Muscle layer of colon (tissue), 2 donors: Measurements from ENCODE around the gene CD48.
"Not testable (repeated sequence)": the region's sequence is repeated elsewhere in the genome, so short reads cannot be mapped to it uniquely, and the experiment has no call there.

Experiments
- H3K27ac ChIP-seq: one replicate; pipeline ENCODE4 v1.7.0; 2013; ENCODE audit warnings: low read depth, mild to moderate bottlenecking, low read length, moderate library complexity
- H3K27me3 ChIP-seq, 2 donors: one replicate each; pipeline ENCODE4 v1.7.0; 2013; ENCODE audit warnings: low read length in 2 of 2, mild to moderate bottlenecking in 2 of 2; ENCODE audit not compliant: insufficient read depth in 2 of 2, control insufficient read depth in 1 of 2
- H3K36me3 ChIP-seq: one replicate; pipeline ENCODE4 v1.7.0; 2013; ENCODE audit warnings: mild to moderate bottlenecking, low read length; ENCODE audit not compliant: insufficient read depth
- H3K4me1 ChIP-seq: one replicate; pipeline ENCODE4 v1.7.0; 2013; ENCODE audit warnings: mild to moderate bottlenecking, low read length; ENCODE audit not compliant: insufficient read depth
- H3K4me3 ChIP-seq, 2 donors: one replicate each; pipeline ENCODE4 v1.7.0; 2013; ENCODE audit warnings: low read length in 2 of 2, low read depth in 1 of 2, mild to moderate bottlenecking in 1 of 2, moderate library complexity in 1 of 2
- H3K9ac ChIP-seq: one replicate; pipeline ENCODE4 v1.7.0; 2013; ENCODE audit warnings: low read length
- H3K9me3 ChIP-seq: one replicate; pipeline ENCODE4 v1.7.0; 2013; ENCODE audit warnings: mild to moderate bottlenecking, low read length
- donor health status: abdominal sarcoma.
- donor health status: Adenocarcinoma of cecum.

CD48 gene

DNA sequence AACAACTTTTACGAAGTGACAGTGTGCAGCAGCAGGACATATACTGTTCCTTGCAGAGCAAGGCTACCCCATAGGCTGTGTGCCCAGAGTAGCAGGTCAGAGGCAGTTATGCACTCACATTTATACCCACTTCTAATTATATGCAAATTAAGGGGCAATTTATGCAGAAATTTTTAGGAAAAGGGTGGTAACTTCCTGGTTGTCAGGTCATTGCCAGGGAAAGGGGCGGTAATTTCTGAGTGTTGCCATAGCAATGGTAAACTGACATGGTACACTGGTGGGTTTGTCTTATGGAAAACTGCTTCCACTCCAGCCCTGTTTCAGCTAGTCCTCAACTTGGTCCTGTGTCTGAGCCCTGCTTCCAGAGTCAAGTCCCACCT lies 52.8 kb downstream of the CD48 start:
- Histone ChIP-seq H3K4me1 (no peaks in the 10 kb centered on the region), H3K9ac (no peak overlapping the region), H3K36me3 (no peaks in the 10 kb centered on the region), H3K9me3 (peaks cover 3% of the 10 kb centered on the region), H3K27me3 (no peaks in the 10 kb centered on the region), H3K4me3 (no peak overlapping the region), H3K27ac (no peak overlapping the region)

DNA sequence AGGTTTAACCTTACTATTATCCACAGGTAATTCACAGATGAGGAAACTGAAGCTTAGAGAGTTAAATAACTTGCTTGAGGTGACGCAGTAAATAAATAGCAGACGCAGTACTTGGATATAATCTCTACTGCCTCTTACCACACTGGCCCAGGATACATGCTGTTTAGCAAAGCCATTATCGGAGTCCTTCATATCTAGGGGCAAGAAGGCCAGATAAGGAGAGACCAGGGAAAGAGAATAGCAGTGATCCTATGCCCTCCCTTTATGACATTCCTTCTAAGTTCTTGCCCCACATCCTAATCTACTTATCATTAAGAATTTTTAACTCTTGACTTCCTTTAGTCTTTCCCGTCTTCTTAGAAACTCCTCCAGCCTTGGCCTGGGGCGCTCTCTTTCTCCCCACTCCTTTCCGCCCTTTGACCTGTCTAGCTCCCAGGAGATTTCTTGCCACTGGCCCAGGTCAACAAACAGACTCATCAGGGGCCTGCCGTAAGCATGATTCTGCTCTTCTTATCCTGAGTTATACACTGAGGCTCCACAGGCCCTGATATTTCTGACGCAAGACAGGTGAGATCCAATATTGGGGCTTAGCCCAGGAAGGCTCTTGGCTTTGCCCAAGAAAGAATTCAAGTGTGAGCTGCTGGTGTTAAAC lies 53.3 kb downstream of the CD48 start:
- H3K4me3 ChIP-seq, result no peak overlapping the region
- H3K27ac ChIP-seq, result no peak overlapping the region

DNA sequence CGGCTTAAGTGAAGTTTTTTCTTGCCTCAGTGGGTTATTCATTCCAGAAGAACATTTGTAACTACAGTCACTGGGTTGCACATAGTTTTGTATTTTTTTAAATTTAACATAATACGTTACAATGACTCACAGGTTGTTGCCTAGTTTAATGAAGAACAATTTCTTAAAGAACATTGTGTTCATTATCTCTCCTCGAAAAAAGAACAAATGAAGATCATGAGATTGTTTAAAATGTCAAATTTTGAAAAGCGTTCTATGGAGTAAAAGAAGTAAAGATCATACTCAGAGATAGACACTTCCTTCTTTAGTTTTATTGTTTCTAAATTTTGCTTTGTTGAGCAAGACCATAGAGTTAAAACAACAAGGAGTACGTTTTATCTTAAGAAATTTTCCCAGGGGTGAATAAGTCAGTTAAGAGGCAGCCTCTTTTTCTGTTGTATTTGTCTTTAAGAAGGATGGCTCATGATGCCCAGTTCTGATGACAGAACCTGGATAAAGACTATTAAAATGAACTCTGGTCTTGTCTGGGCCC lies 54.3 kb downstream of the CD48 start:
- Histone ChIP-seq H3K27ac (no peak overlapping the region), H3K9ac (no peak overlapping the region)

More for the DNA sequence above, 53.3 kb downstream of the CD48 start:
- Histone ChIP-seq H3K36me3 (no peaks in the 10 kb centered on the region), H3K9ac (no peak overlapping the region), H3K27me3 (no peaks in the 10 kb centered on the region), H3K9me3 (peaks cover 3% of the 10 kb centered on the region), H3K4me1 (no peaks in the 10 kb centered on the region)

DNA sequence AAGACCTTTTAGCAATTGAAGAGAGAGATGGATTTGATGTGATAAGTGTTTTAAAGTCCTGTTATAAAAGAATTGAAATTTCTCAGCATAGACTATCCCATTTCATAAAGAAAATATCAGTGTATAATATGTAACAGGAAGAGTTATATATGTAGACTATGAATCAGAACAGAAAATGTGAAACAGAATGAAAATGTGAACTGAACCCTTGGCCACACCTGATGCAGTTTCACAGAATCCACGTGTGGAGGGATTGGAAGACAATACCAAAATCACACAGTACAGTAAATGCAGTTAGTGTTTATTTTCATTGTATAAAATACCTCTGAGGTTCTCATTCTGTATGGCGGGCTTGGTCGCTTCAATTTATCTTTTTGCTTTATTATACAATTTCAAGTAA lies 54.9 kb downstream of the CD48 start:
- Histone ChIP-seq H3K9me3 (peaks cover 3% of the 10 kb centered on the region), H3K4me1 (no peaks in the 10 kb centered on the region), H3K4me3 (no peak overlapping the region), H3K27ac (no peak overlapping the region), H3K27me3 (no peaks in the 10 kb centered on the region), H3K9ac (no peak overlapping the region), H3K36me3 (no peaks in the 10 kb centered on the region)

More for the DNA sequence above, 54.3 kb downstream of the CD48 start:
- Histone ChIP-seq H3K9me3 (peaks cover 3% of the 10 kb centered on the region), H3K4me3 (no peak overlapping the region), H3K27me3 (no peaks in the 10 kb centered on the region), H3K36me3 (no peaks in the 10 kb centered on the region), H3K4me1 (no peaks in the 10 kb centered on the region)

DNA sequence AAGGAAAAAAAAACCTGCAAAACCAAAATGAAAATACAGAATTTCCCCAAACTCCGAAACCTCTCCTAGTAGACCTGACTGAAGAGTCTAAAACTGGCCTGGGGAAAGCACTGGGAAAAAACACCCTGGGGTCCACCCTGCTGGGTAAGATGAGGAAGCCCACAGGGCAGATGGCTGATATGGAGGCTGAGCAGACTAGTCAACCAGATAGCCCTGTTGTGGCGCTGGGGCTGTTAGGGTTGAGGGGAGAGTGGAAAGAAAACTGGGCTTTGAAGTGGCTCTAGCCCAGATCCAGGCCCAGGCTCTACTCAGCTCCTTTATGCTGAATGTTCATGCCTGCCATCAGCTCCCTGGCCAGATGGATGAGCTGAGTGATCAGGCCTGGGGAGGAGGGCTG lies 58.0 kb downstream of the CD48 start:
- Histone ChIP-seq H3K4me3 (no peak overlapping the region), H3K9ac (no peak overlapping the region), H3K27ac (no peak overlapping the region), H3K9me3 (no peaks in the 10 kb centered on the region), H3K4me1 (no peaks in the 10 kb centered on the region), H3K36me3 (no peaks in the 10 kb centered on the region), H3K27me3 (no peaks in the 10 kb centered on the region)

DNA sequence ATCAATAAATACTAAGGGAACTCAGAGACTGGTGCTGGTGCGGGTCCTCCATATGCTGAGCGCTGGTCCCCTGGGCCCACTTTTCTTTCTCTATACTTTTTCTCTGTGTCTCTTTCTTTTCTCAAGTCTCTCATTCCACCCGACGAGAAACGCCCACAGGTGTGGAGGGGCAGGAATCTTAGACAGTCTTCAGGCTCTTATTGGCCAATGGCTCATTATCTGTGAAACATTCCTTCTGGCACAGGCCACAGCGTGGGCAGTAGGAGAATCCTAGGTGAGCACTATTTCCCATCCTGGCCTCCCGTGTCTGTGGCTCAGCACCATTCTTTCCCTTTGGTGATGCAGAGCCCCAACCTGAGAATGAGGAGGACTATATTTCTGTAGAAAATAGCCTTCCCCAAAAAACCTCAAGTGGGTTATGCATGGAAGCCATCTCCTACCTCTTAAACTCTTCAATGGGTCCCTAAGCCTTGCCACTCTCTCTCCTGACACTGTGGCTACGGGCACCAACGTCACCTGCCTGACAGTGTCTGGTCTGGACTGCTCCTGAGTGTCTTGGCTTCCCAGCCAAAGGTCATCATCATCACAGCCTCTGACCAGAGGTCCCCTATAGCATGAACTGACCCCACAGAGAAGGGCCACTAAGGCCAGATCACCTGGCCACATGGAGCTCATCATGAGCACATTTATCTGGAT lies 58.5 kb downstream of the CD48 start:
- Histone ChIP-seq H3K9me3 (no peaks in the 10 kb centered on the region), H3K4me1 (no peaks in the 10 kb centered on the region), H3K36me3 (no peaks in the 10 kb centered on the region), H3K27me3 (no peaks in the 10 kb centered on the region), H3K4me3 (no peak overlapping the region), H3K9ac (no peak overlapping the region), H3K27ac (no peak overlapping the region)

DNA sequence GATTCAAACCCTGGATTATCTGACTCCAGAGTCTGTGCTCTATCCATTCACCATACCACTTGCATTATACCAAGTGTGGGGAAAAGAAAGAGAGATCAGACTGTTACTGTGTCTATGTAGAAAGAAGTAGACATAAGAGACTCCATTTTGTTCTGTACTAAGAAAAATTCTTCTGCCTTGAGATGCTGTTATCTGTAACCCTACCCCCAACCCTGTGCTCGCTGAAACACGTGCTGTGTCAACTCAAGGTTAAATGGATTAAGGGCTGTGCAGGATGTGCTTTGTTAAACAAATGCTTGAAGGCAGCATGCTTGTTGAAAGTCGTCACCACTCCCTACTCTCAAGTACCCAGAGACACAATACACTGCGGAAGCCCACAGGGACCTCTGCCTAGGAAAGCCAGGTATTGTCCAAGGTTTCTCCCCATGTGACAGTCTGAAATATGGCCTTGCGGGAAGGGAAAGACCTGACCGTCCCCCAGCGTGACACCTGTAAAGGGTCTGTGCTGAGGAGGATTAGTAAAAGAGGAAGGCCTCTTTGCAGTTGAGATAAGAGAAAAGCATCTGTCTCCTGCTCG lies 59.5 kb downstream of the CD48 start:
- not testable (repeated sequence) for H3K9ac ChIP-seq, H3K9me3 ChIP-seq, H3K4me1 ChIP-seq, H3K36me3 ChIP-seq, H3K27ac ChIP-seq, H3K27me3 ChIP-seq, H3K4me3 ChIP-seq

DNA sequence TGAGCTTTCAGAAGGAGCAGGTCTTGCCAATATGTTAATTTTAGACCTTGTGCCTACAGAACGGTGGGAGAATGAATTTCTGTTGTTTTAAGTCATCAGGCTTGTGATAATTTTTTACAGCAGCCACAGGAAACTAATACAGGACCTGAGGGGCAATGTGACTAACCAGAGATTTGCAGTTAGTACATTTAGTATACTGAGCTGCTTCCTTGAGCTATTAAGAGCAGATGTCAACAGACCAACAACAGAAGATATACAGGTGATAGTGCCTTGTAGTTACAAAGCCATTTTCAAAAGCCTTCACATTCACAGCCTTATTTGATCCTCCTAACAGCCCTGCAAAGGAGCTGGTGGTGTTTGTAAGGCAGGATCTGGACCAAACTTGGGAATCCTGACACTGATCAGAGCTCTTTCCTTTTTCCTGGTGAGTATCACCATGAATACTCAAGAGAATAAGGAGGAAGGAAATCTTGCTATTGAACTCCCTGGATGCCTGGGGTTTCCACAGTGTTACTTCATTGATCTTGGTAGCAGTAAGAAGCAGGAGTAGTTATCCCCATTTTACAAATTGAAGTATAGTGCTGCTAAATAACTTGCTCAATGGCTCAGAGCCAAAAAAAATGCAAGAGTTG lies 60.1 kb downstream of the CD48 start:
- no peaks in the 10 kb centered on the region for H3K9me3 ChIP-seq
- no peak overlapping the region for H3K4me3 ChIP-seq
- H3K27ac ChIP-seq, result no peak overlapping the region
- no peaks in the 10 kb centered on the region for H3K4me1 ChIP-seq
- no peaks in the 10 kb centered on the region for H3K27me3 ChIP-seq
- H3K9ac ChIP-seq, result no peak overlapping the region
- H3K36me3 ChIP-seq, result no peaks in the 10 kb centered on the region

DNA sequence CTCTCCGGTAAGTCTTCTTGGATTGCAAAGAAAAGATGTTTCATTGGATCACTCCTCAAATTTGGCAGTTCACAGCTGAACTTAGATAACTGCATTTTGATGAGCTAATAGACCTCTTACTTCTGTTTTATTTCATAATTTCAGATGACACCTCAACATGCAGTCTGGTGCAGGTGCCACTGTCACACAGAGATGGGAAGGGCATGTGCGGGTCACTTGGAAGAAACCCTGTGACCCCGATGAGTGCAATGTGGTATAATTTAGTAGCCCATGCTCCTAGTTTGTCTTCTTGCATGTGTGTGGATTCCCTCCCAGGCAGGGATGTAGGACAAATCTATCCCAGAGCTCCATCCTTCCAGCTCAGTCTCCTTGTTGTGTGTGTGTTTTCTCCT lies 64.3 kb downstream of the CD48 start:
- no peaks in the 10 kb centered on the region for H3K27me3 ChIP-seq
- H3K9me3 ChIP-seq, result no peaks in the 10 kb centered on the region
- no peak overlapping the region for H3K27ac ChIP-seq
- no peak overlapping the region for H3K4me3 ChIP-seq
- H3K9ac ChIP-seq, result no peak overlapping the region
- H3K36me3 ChIP-seq, result no peaks in the 10 kb centered on the region
- no peaks in the 10 kb centered on the region for H3K4me1 ChIP-seq

DNA sequence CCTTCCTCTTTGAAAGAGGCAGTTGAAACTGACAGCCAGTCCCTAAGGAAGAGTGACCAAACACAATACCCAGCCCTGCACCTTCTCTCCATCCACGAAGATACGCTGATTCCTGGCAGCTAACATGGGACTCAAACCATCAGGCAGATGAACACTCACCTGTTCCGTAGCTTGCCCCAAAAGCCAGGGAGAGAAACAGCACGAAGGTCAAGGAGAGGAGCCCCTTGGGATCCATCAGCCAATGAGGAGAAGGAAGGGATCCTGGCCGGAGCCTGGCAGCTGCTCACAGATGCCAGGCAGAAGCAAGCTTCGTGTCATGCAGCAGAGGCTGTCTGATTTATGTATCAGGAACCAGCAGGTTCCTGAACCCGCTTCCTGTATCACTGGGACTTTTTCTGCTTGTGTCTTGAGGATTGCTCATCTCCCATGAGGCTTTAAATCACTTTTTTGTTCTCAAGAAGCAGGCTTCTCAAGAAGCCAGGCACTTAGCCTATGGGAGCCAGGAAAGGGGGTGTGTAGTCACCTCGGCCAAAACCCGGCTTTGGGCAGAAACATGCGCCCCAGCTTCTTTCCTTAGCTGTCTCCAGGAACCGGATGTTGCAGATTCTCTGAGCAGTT lies 64.8 kb downstream of the CD48 start, which contains the start of gene SLAMF1:
Gene SLAMF1 (minus strand): TSS at position 334 of the 618 bp plus-strand sequence. CDS start 99 bp downstream, at position 235.
- Histone ChIP-seq H3K4me1 (no peaks in the 10 kb centered on the region), H3K27me3 (no peaks in the 10 kb centered on the region), H3K4me3 (no peak within 1 kb of the TSS), H3K36me3 (no peaks in the 10 kb centered on the region), H3K9ac (no peak within 1 kb of the TSS), H3K9me3 (no peaks in the 10 kb centered on the region), H3K27ac (no peak within 1 kb of the TSS)

DNA sequence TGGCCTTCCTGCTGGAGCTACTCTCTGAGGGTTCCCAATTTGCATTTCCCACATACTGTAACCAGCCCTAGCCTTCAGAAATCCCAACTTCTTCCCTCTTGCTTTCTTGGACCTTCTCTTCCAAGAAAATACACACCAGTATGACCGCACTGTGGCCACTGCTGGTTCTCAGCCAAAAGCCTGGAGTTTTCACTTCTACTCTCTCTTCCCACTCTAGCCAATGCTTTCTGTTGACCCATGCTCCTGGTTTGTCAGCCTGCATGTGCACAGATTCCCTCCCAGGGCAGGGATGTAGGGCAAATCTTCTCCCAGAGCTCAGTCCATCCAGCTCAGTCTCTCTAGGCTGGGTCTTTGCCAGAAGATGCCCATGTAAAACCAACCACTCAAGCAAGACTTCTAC lies 65.4 kb downstream of the CD48 start:
- no peaks in the 10 kb centered on the region for H3K4me1 ChIP-seq
- no peak overlapping the region for H3K9ac ChIP-seq
- no peaks in the 10 kb centered on the region for H3K9me3 ChIP-seq
- H3K27ac ChIP-seq, result no peak overlapping the region
- no peak overlapping the region for H3K4me3 ChIP-seq
- H3K27me3 ChIP-seq, result no peaks in the 10 kb centered on the region
- H3K36me3 ChIP-seq, result no peaks in the 10 kb centered on the region
